ENCODE results near the gene CCT2.

DNA sequence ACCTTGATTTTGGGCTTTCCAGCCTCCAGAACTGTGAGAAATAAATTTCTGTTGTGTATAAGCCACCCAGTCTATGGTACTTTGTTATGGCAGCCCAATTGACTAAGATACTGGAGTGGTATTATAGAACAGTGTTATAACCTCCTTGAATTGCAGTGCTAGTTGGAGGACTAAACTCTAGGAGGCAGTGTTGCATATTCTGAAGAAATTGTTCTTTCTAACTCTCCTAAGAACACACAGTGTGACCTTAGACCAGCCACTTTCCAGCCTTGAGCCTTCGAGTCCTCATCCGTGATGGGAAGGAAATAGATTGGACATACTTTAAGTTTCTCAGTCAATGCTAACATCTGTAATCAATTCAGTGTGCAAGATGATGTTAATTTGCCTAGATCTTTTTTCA lies 47.8 kb downstream of the CCT2 start:
- no peak for TF ChIP-seq REST (IDR thresholded peaks at IDR 0.05; ENCODE audit: insufficient read depth in 1 of 2, low read depth in 2 of 2, low read length in 1 of 2)
- TF ChIP-seq, protein P1, sequence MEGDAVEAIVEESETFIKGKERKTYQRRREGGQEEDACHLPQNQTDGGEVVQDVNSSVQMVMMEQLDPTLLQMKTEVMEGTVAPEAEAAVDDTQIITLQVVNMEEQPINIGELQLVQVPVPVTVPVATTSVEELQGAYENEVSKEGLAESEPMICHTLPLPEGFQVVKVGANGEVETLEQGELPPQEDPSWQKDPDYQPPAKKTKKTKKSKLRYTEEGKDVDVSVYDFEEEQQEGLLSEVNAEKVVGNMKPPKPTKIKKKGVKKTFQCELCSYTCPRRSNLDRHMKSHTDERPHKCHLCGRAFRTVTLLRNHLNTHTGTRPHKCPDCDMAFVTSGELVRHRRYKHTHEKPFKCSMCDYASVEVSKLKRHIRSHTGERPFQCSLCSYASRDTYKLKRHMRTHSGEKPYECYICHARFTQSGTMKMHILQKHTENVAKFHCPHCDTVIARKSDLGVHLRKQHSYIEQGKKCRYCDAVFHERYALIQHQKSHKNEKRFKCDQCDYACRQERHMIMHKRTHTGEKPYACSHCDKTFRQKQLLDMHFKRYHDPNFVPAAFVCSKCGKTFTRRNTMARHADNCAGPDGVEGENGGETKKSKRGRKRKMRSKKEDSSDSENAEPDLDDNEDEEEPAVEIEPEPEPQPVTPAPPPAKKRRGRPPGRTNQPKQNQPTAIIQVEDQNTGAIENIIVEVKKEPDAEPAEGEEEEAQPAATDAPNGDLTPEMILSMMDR (IDR thresholded peaks at IDR 0.05): peak; percentile 49
- no peak for TF ChIP-seq POLR2AphosphoS5 (IDR thresholded peaks at IDR 0.05; ENCODE audit: low read depth, low read length)
